ENCODE measurements around the gene NPBWR2. TPM values are rescaled to one million over a fixed set of nuclear protein-coding genes. Genes with fewer than 3 reads are reported as not detected.

The NPBWR2 gene
- total RNA-seq, 1 experiment from 2014 or later, result not detected

DNA sequence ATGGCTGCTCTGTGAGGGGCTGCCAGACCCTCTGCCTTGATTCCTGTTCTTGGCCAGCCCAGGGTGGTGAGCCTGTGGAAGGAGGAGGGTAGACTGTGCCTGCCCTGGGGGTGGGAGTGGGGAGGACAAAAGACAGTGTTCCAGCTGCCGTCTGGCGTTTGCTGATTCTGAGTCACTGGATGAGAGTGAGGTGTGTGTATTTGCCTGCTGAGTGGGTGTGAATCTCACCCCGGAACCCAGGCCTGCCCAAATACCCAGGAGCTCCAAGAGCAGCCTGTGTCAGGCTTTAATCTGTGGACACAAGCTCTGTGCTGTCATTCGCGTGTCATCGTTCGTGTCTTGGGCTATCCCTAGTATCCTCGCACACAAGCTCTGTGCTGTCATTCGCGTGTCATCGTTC, 20.6 kb downstream of the NPBWR2 start (continued):
- TF ChIP-seq POLR2AphosphoS5 (IDR thresholded peaks at IDR 0.05; ENCODE audit: low read depth, low read length) (no peak), MAX (IDR thresholded peaks at IDR 0.05) (no peak), YY1 (IDR thresholded peaks at IDR 0.05; ENCODE audit: extremely low read depth, insufficient replicate concordance, low read depth, low read length) (no peak), ATF3 (IDR thresholded peaks at IDR 0.05) (no peak), ZNF274 (IDR thresholded peaks at IDR 0.05; ENCODE audit: low read depth, low read length) (no peak), SP1 (IDR thresholded peaks at IDR 0.05; ENCODE audit: low read depth) (no peak), EGR1 (IDR thresholded peaks at IDR 0.05; ENCODE audit: low read depth) (no peak), FOSL1 (IDR thresholded peaks at IDR 0.05; ENCODE audit: low read depth) (no peak), CBX3 (IDR thresholded peaks at IDR 0.05; ENCODE audit: low read depth) (no peak), EZH2 (IDR thresholded peaks at IDR 0.05) (no peak)

- BruUV-seq (replicated peaks), result no TSS peak
- intact Hi-C loops (cut with micrococcal nuclease), result no loop called here
- CTCF ChIA-PET, result interaction anchor here (1.6 kb wide), 1 partner anchor 15 kb away, joined by 3 read pairs; no protein-coding TSS in a partner anchor
Measured at GRCh38 chr20:64084685-64085152, 22.6 kb downstream of the NPBWR2 start.

More at GRCh38 chr20:64084685-64085152, 22.6 kb downstream of the NPBWR2 start:
- TF ChIP-seq POLR2AphosphoS5 (IDR thresholded peaks at IDR 0.05; ENCODE audit: low read depth, low read length), result no peak
- TF ChIP-seq TCF7L2 (IDR thresholded peaks at IDR 0.05; ENCODE audit: borderline replicate concordance, extremely low read depth, insufficient read depth, insufficient read length), result no peak
- TF ChIP-seq ATF3 (IDR thresholded peaks at IDR 0.05), result no peak
- no peak for TF ChIP-seq EZH2phosphoT487 (IDR thresholded peaks at IDR 0.05; ENCODE audit: borderline replicate concordance)
- no peak for TF ChIP-seq ZNF274 (IDR thresholded peaks at IDR 0.05; ENCODE audit: low read depth, low read length)
- TF ChIP-seq ELF1 (IDR thresholded peaks at IDR 0.05; ENCODE audit: borderline replicate concordance, low read depth), result no peak
- no peak for TF ChIP-seq CEBPB (IDR thresholded peaks at IDR 0.05; ENCODE audit: low read depth)
- TF ChIP-seq EGR1 (IDR thresholded peaks at IDR 0.05; ENCODE audit: low read depth), result no peak
- no peak for TF ChIP-seq EZH2 (IDR thresholded peaks at IDR 0.05)
- TF ChIP-seq SP1 (IDR thresholded peaks at IDR 0.05; ENCODE audit: low read depth), result no peak
- TF ChIP-seq MAX (IDR thresholded peaks at IDR 0.05), result no peak
- TF ChIP-seq, protein P1, sequence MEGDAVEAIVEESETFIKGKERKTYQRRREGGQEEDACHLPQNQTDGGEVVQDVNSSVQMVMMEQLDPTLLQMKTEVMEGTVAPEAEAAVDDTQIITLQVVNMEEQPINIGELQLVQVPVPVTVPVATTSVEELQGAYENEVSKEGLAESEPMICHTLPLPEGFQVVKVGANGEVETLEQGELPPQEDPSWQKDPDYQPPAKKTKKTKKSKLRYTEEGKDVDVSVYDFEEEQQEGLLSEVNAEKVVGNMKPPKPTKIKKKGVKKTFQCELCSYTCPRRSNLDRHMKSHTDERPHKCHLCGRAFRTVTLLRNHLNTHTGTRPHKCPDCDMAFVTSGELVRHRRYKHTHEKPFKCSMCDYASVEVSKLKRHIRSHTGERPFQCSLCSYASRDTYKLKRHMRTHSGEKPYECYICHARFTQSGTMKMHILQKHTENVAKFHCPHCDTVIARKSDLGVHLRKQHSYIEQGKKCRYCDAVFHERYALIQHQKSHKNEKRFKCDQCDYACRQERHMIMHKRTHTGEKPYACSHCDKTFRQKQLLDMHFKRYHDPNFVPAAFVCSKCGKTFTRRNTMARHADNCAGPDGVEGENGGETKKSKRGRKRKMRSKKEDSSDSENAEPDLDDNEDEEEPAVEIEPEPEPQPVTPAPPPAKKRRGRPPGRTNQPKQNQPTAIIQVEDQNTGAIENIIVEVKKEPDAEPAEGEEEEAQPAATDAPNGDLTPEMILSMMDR (IDR thresholded peaks at IDR 0.05 in 2 of 3, conservative IDR thresholded peaks at IDR 0.05 in 1 of 3; ENCODE audit: borderline replicate concordance in 1 of 3, insufficient read depth in 1 of 3, low read depth in 2 of 3, low read length in 2 of 3), result no peak
- no peak for TF ChIP-seq ZBTB33 (IDR thresholded peaks at IDR 0.05; ENCODE audit: extremely low read depth, insufficient replicate concordance, low read length)
- no peak for TF ChIP-seq CBX3 (IDR thresholded peaks at IDR 0.05; ENCODE audit: low read depth)
- RAD21 ChIA-PET (ENCODE audit: low non-redundant PET in 1 of 2, low total read pairs in 2 of 2, uncharacterized antibody in 2 of 2, unreplicated experiment in 2 of 2), result no interaction called here
- Histone ChIP-seq H3K9me3 (ENCODE audit: control insufficient read depth in 1 of 2, insufficient read depth in 1 of 2, low read depth in 1 of 2, low read length in 2 of 2) (peaks cover 6% of the 10 kb centered on the region in 2 experiments; a peak in 2 of 4 replicates), H3K4me1 (ENCODE audit: control insufficient read depth in 1 of 2, insufficient read depth in 2 of 2, low read length in 2 of 2) (peaks cover 5 to 7% of the 10 kb centered on the region in 2 experiments; a peak in 2 of 4 replicates), H3K9me2 (ENCODE audit: insufficient read depth) (no peaks in the 10 kb centered on the region), H3K4me3 (replicated peaks in 1 of 2; ENCODE audit: low read depth in 1 of 2, low read length in 2 of 2) (no peak overlapping the region), H3K9ac (ENCODE audit: low read length) (no peak overlapping the region), H3K36me3 (ENCODE audit: control insufficient read depth in 1 of 2, insufficient read depth in 2 of 2, low read length in 2 of 2) (no peaks in the 10 kb centered on the region), H3K4me2 (ENCODE audit: low read length) (no peak overlapping the region), H3K79me2 (ENCODE audit: insufficient read depth, low read length) (no peaks in the 10 kb centered on the region), H3K27me3 (ENCODE audit: insufficient read depth, low read length) (no peaks in the 10 kb centered on the region), H2AFZ (ENCODE audit: low read depth, low read length, poor library complexity, severe bottlenecking) (no peak overlapping the region), H4K20me1 (ENCODE audit: insufficient read depth) (no peaks in the 10 kb centered on the region), H3K27ac (ENCODE audit: low read depth, low read length) (no peak overlapping the region)
- no peak for DNase-seq (ENCODE audit: low read depth, low spot score)
- no peak for ATAC-seq
- POLR2A ChIA-PET, result no interaction called here
